A673 (cell line): ENCODE results near the gene GINS1. TPM values are rescaled to one million over a fixed set of nuclear protein-coding genes. Genes with fewer than 3 reads are reported as not detected.

Experiments used
- BruUV-seq: library from RNA; stranded (reverse); fragments of 400-500 nt; replicated peaks from 2 replicates; lab custom pipeline; 2021; lab: Mats Ljungman, UMichigan
- CTCF ChIA-PET: fragments of 300-600 bp; sonication (Branson Sonifier 250); formaldehyde crosslinking; loops from one replicate; lab custom pipeline; 2022; ENCODE audit warnings: antibody characterized with exemption; lab: Charles Lee
- POLR2A ChIA-PET: fragments of 300-600 bp; sonication (Branson Sonifier 250); formaldehyde crosslinking; loops from one replicate; lab custom pipeline; 2022; ENCODE audit warnings: antibody characterized with exemption; ENCODE audit not compliant: low non-redundant PET; lab: Charles Lee
- DNase-seq: peaks from one replicate; pipeline ENCODE4 v3.0.0-alpha.2; 2015; ENCODE audit warnings: low spot score
- H3K27ac ChIP-seq: fragments of 200-600 bp; sonication (generic); 2 replicates; pipeline ENCODE4 v1.5.1; 2016; ENCODE audit warnings: mixed run types, low read depth, mild to moderate bottlenecking, mixed read lengths, antibody characterized with exemption, low read length; ENCODE audit not compliant: poor library complexity, severe bottlenecking
- H3K27me3 ChIP-seq: fragments of 200-600 bp; sonication (generic); replicated peaks from 2 replicates; pipeline ENCODE4 v1.6.1; 2017; ENCODE audit warnings: mixed run types, low read depth, mild to moderate bottlenecking, mixed read lengths, antibody characterized with exemption, low read length; ENCODE audit not compliant: insufficient read depth, poor library complexity
- H3K36me3 ChIP-seq: fragments of 200-600 bp; sonication (generic); 2 replicates; pipeline ENCODE4 v1.6.1; 2016; ENCODE audit warnings: mixed run types, mild to moderate bottlenecking, mixed read lengths, antibody characterized with exemption, low read length; ENCODE audit not compliant: insufficient read depth, poor library complexity, severe bottlenecking
- H3K4me1 ChIP-seq: fragments of 200-600 bp; sonication (generic); 2 replicates; pipeline ENCODE4 v1.6.1; 2017; ENCODE audit warnings: mixed run types, mild to moderate bottlenecking, mixed read lengths, antibody characterized with exemption, low read length; ENCODE audit not compliant: insufficient read depth, poor library complexity, severe bottlenecking
- H3K4me3 ChIP-seq: fragments of 200-600 bp; sonication (generic); 2 replicates; pipeline ENCODE4 v1.5.1; 2016; ENCODE audit warnings: low read depth, mixed run types, mild to moderate bottlenecking, mixed read lengths, low read length; ENCODE audit not compliant: poor library complexity, severe bottlenecking
- H3K9me3 ChIP-seq: fragments of 200-600 bp; sonication (generic); 2 replicates; pipeline ENCODE4 v1.6.1; 2016; ENCODE audit warnings: mixed run types, low read depth, mild to moderate bottlenecking, mixed read lengths, antibody characterized with exemption, low read length; ENCODE audit not compliant: poor library complexity, severe bottlenecking
- CTCF ChIP-seq: fragments of 300-800, 200-600 bp; sonication (generic); conservative IDR thresholded peaks from 2 replicates; pipeline ENCODE4 v1.5.1; 2017; ENCODE audit warnings: low read depth, mild to moderate bottlenecking, antibody characterized with exemption, low read length, moderate library complexity, mixed read lengths
- EZH2 ChIP-seq: fragments of 200-600 bp; sonication (generic); IDR thresholded peaks from 2 replicates; pipeline ENCODE4 v1.6.1; 2017; ENCODE audit warnings: borderline replicate concordance, low read depth, mild to moderate bottlenecking, mixed read lengths, antibody characterized with exemption, low read length; ENCODE audit not compliant: poor library complexity, severe bottlenecking
- intact Hi-C: fragments of 100-400 bp; cut with micrococcal nuclease; formaldehyde crosslinking; loops from one replicate; pipeline ENCODE4 v1.10.0; 2022; ENCODE audit not compliant: unreplicated experiment
- total RNA-seq: library from RNA; stranded (reverse); gene quantifications from 2 replicates; pipeline ENCODE4 v1.2.3, GENCODE V29; 2021

The GINS1 gene
- total RNA-seq, 1 experiment from 2014 or later, result 62.6 TPM

- Histone ChIP-seq H3K4me1 (no peaks in the 10 kb centered on the region), H3K9me3 (no peaks in the 10 kb centered on the region), H3K27me3 (no peaks in the 10 kb centered on the region), H3K4me3 (no peak overlapping the region), H3K36me3 (peaks cover 6% of the 10 kb centered on the region), H3K27ac (no peak overlapping the region)
- ChIA-PET CTCF (no interaction called here), POLR2A (no interaction called here)
- DNase-seq, result no peak
- no TSS peak for BruUV-seq
- intact Hi-C loops, result no loop called here
- TF ChIP-seq EZH2 (no peak), CTCF (no peak)
Measured at GRCh38 chr20:25493137-25493536, 85.7 kb downstream of the GINS1 start.

- POLR2A ChIA-PET, result no interaction called here
- intact Hi-C loops, result no loop called here
Measured at GRCh38 chr20:25493748-25494505, 86.5 kb downstream of the GINS1 start.

GRCh38 chr20:25494506-25495188 is 87.2 kb downstream of the GINS1 start:
- H3K9me3 ChIP-seq, result no peaks in the 10 kb centered on the region
- H3K27ac ChIP-seq, result no peak overlapping the region
- peaks cover 3% of the 10 kb centered on the region for H3K36me3 ChIP-seq
- TF ChIP-seq CTCF, result no peak
- no peak for TF ChIP-seq EZH2
- no peak for DNase-seq
- POLR2A ChIA-PET, result no interaction called here
- intact Hi-C loops, result no loop called here
- CTCF ChIA-PET, result no interaction called here
- no peaks in the 10 kb centered on the region for H3K4me1 ChIP-seq
- no TSS peak for BruUV-seq
- no peak overlapping the region for H3K4me3 ChIP-seq
- no peaks in the 10 kb centered on the region for H3K27me3 ChIP-seq

More at GRCh38 chr20:25493748-25494505, 86.5 kb downstream of the GINS1 start:
- Histone ChIP-seq H3K36me3 (peaks cover 6% of the 10 kb centered on the region), H3K4me1 (no peaks in the 10 kb centered on the region), H3K9me3 (no peaks in the 10 kb centered on the region), H3K27me3 (no peaks in the 10 kb centered on the region), H3K27ac (no peak overlapping the region), H3K4me3 (no peak overlapping the region)
- DNase-seq, result no peak
- CTCF ChIA-PET, result no interaction called here
- TF ChIP-seq EZH2 (no peak), CTCF (no peak)
- no TSS peak for BruUV-seq
